Right lung (tissue), 10 donors: ENCODE results near the gene EMC10. TPM values are rescaled to one million over a fixed set of nuclear protein-coding genes. Genes with fewer than 3 reads are reported as not detected.
"Not testable (repeated sequence)": the region's sequence is repeated elsewhere in the genome, so short reads cannot be mapped to it uniquely, and the experiment has no call there.

Experiments
- DNase-seq, 2 donors: peaks; one replicate each; pipeline ENCODE4 v3.0.0-alpha.2; 2013
- long read RNA-seq, 8 donors: transcript quantifications; one replicate each; lab custom pipeline, GENCODE V29; 2026
- polyA plus RNA-seq, 5 donors: library from polyadenylated mRNA; unstranded; fragments of 120-200 nt; gene quantifications; one replicate each; pipeline versions ENCODE4 v1.2.1 to v1.2.3, GENCODE V29; 2013; ENCODE audit warnings: inconsistent platforms in 1 of 5, low replicate concordance in 1 of 5; ENCODE audit not compliant: insufficient read length in 5 of 5, insufficient read depth in 1 of 5

The EMC10 gene
- 100 to 1,000 TPM in 1 of 5 donors, 10 to 100 TPM in 4; 64.4 to 124 (median 87.2) TPM for polyA plus RNA-seq
- long read RNA-seq, donor 1, full-length matches to known transcripts = 37 of 44 reads
- long read RNA-seq, donor 1, partial matches to known transcripts = 7 of 44 reads
- long read RNA-seq, donor 1, other reads (novel, unspliced or antisense) = 0 of 44 reads
- long read RNA-seq, donor 2, full-length matches to known transcripts = 20 of 20 reads
- long read RNA-seq, donor 2, partial matches to known transcripts = 0 of 20 reads
- long read RNA-seq, donor 2, other reads (novel, unspliced or antisense) = 0 of 20 reads
- long read RNA-seq, donor 3, full-length matches to known transcripts = 13 of 13 reads
- long read RNA-seq, donor 3, partial matches to known transcripts = 0 of 13 reads
- long read RNA-seq, donor 3, other reads (novel, unspliced or antisense) = 0 of 13 reads
- long read RNA-seq, donor 4, full-length matches to known transcripts = 8 of 8 reads
- long read RNA-seq, donor 4, partial matches to known transcripts = 0 of 8 reads
- long read RNA-seq, donor 4, other reads (novel, unspliced or antisense) = 0 of 8 reads
- long read RNA-seq, donor 5, full-length matches to known transcripts = 14 of 52 reads
- long read RNA-seq, donor 5, partial matches to known transcripts = 38 of 52 reads
- long read RNA-seq, donor 5, other reads (novel, unspliced or antisense) = 0 of 52 reads
- long read RNA-seq, donor 6, full-length matches to known transcripts = 36 of 51 reads
- long read RNA-seq, donor 6, partial matches to known transcripts = 15 of 51 reads
- long read RNA-seq, donor 6, other reads (novel, unspliced or antisense) = 0 of 51 reads
- long read RNA-seq, donor 7, full-length matches to known transcripts = 16 of 16 reads
- long read RNA-seq, donor 7, partial matches to known transcripts = 0 of 16 reads
- long read RNA-seq, donor 7, other reads (novel, unspliced or antisense) = 0 of 16 reads
- long read RNA-seq, donor 8, full-length matches to known transcripts = 7 of 7 reads
- long read RNA-seq, donor 8, partial matches to known transcripts = 0 of 7 reads
- long read RNA-seq, donor 8, other reads (novel, unspliced or antisense) = 0 of 7 reads

DNA sequence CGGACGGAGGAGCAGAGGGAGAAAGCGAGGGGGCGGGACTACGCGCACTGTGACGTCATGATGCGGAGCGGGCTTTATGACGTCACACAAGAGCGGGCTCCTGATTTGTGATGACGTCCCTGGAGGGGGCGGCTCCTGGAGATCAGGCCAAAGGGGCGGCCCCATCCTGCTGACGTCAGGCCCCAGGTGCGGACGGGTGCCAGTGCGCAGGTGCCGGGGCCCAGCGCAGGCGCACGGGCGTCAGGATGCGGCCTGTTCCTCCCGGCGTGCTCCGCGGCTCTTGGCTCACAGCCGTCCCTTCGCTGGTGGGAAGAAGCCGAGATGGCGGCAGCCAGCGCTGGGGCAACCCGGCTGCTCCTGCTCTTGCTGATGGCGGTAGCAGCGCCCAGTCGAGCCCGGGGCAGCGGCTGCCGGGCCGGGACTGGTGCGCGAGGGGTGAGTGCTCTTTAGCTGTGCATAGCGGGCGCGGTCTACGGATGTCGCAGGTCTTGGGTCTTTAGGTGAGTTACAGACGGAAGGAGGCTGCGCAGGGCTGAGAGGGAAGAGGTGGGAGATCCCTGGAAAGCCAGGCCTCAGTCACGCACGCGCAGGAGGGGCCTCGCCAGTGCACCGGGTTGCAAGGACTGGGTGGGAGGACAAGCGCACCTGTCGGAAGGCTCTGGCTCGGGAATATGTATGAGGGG lies at the start of gene EMC10, which contains the start of gene GARIN5A:
Gene EMC10 (plus strand): TSS at position 284 of the 683 bp plus-strand sequence. CDS start 38 bp downstream, at position 322.
Gene GARIN5A (minus strand): TSS at position 625 of the 683 bp plus-strand sequence. CDS start 460 bp downstream, at position 165.
- peak; percentile 92 to 93 for DNase-seq

DNA sequence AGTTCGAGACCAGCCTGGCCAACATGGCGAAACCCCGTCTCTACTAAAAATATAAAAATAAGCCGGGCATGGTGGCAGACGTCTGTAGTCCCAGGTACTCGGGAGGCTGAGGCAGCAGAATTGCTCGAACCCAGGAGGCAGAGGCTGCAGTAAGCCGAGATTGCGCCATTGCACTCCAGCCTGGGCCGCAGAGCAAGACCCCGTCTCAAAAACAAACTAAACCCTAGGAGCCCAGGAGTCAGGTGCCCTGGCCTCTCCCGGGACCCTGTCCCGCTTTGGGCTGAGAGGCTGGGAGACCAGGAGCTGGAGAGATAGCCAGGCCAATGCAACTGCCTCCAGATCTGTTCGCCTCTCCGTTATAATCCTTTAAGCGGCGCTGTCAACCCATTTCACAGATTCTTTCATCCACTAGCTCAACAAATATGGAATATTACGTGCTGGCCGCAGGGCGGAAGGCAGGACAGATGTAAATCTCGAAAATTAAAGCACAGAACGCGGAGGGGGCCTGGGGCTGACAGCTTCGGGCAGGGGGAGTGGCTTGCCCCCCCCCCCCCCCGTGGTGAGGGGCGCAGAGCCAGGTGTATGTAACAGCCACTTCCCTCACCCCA lies 48.9 kb upstream of the EMC10 start:
- DNase-seq = no peak

DNA sequence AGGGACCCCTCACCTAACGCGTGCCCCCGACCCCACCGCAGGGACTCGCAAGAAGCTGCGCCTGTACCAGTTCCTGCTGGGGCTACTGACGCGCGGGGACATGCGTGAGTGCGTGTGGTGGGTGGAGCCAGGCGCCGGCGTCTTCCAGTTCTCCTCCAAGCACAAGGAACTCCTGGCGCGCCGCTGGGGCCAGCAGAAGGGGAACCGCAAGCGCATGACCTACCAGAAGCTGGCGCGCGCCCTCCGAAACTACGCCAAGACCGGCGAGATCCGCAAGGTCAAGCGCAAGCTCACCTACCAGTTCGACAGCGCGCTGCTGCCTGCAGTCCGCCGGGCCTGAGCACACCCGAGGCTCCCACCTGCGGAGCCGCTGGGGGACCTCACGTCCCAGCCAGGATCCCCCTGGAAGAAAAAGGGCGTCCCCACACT lies 48.3 kb upstream of the EMC10 start:
- DNase-seq = peak; percentile 76 to 85

GRCh38 chr19:50428772-50429463 lies 47.4 kb upstream of the EMC10 start:
- no peak for DNase-seq

GRCh38 chr19:50430888-50431342 lies 45.4 kb upstream of the EMC10 start:
- no peak for DNase-seq

GRCh38 chr19:50431343-50432220 lies 44.7 kb upstream of the EMC10 start:
- DNase-seq = peak; percentile 86 to 93

DNA sequence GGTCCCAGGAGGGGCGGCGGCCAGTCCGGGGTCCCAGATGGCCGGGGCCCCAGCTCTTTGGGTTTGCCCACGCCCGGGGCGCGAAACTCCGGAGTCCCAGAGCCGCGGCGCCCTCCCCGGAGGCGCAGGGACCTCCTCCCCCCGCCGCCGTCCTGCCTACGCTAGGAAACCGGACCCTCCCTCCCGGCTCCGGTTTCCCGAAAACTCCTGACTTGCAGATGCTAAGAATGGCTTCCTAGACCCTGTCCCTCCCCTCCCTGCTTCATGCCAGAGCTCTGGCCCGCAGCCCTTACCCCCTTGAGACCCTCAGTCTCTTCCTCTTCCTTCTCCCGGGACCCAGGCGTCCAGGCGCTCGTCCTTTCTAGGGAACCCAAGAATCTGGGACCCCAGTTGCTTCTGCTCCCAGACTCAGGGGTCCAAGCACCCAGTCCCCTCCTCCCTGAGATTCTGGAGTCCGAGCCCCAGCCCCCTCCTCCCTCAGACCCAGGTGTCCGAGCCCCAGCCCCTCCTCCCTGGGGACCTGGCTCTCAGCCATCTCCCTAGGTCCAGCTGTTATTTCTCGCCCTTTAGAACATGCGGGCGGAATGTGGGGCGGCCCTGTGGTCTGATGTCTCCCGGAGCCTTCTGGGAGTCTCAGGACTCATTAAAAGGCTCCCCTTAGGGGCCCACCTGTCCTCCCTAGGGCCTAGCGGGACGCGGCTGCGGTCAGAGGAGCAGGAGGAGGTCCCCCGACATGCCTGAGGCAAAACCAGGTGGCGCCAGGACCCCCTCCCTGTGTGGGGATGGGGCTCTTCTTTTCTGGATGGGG lies 43.9 kb upstream of the EMC10 start, which contains the start of gene MYBPC2:
Gene MYBPC2 (plus strand): TSS at position 672 of the 808 bp plus-strand sequence. CDS start 62 bp downstream, at position 734.
- peak in 1 of 2 donors; percentile 29 for DNase-seq

- DNase-seq = no peak
These were observed 42.8 kb upstream of the EMC10 start for GRCh38 chr19:50433201-50434180.

DNA sequence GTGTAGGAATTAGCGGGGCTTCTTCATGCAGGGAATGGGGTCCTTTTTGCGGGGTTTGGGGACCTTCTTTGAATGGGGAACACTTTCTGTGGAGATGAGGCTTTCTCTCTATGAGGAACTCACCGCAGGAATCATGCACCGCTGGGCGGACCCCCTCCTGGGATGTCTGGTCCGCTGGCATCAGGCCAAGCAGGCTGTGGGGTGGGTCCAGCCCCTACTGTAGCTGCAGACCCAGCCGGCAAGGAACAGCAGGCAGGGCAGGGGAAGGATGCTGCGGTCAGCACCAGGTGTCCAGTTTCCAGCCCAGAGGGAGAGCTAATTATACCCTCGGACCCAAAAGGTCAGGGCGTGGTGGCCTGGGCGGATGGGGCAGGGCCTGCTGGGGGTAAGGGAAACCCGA lies 41.8 kb upstream of the EMC10 start:
- no peak for DNase-seq

GRCh38 chr19:50435221-50435620 lies 41.1 kb upstream of the EMC10 start:
- no peak for DNase-seq

- no peak for DNase-seq
These were observed 40.7 kb upstream of the EMC10 start for GRCh38 chr19:50435627-50436026.

GRCh38 chr19:50437862-50438449 lies 38.4 kb upstream of the EMC10 start:
- DNase-seq = no peak

- not testable (repeated sequence) for DNase-seq
These were observed 37.2 kb upstream of the EMC10 start for GRCh38 chr19:50439130-50439529.

DNA sequence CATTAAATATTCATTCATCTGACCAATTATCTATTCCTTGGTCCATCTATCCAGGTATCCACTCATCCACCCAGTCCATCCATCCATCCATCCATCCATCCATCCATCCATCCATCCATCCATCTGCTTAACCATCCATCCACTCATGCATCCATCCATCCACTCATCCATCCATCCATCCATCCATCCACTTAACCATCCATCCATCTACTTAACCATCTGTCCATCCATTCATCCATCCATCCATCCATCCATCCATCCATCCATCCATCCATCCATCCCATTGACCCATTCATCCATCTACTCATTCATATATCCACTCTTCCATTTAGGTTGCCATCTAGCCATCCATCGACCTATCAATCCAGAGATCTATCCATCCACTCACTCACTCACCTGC lies 32.2 kb upstream of the EMC10 start:
- DNase-seq = no peak

DNA sequence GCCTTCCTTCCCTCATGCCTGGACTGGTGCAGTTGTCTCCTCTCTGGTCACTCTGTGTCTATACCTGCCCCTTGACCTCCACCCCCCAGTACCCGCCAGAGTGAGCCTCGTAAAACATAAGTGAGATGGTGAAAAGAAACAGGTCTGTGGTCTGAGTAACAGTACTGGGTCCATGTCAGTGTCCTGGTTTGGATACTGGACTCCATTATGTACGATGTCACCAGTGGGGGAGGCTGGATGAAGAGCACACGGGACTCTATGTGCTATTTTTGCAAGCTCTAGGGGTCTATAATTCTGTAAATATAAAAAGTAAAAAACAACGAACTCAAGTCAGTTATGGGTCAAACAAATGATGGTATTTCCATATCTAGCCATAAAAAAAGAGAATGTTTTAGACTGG lies 29.3 kb upstream of the EMC10 start:
- DNase-seq = no peak

GRCh38 chr19:50447750-50448149 lies 28.6 kb upstream of the EMC10 start:
- DNase-seq = no peak
